Fibroblast of gingiva (primary cell): Measurements from ENCODE around the gene DNM3.
"Not testable (repeated sequence)": the region's sequence is repeated elsewhere in the genome, so short reads cannot be mapped to it uniquely, and the experiment has no call there.

Experiments
- DNase-seq: peaks from one replicate; pipeline ENCODE4 v3.0.0-alpha.2; 2011; ENCODE audit warnings: low read depth

Gene DNM3

GRCh38 chr1:172360511-172360910 lies 519.2 kb downstream of the DNM3 start:
- no peak for DNase-seq

- DNase-seq, result no peak
Observed at GRCh38 chr1:172360985-172361384, 519.7 kb downstream of the DNM3 start.

- DNase-seq, result no peak
Observed at GRCh38 chr1:172363852-172364251, 522.6 kb downstream of the DNM3 start.

DNA sequence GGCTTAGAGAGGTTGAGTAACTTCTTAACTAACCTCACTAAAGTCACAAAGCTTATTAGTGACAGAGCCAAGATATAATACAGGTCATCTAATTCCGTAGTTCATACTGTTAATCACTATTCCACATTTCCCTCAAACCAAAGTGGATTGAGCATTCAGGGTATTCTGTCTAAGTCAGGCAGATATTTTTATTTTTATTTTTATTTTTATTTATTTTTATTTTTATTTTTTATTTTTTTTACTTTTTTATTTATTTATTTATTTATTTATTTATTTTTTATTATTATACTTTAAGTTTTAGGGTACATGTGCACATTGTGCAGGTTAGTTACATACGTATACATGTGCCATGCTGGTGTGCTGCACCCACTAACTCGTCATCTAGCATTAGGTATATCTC lies 530.3 kb downstream of the DNM3 start:
- DNase-seq, result not testable (repeated sequence)

GRCh38 chr1:172373864-172374263 lies 532.6 kb downstream of the DNM3 start:
- no peak for DNase-seq

DNA sequence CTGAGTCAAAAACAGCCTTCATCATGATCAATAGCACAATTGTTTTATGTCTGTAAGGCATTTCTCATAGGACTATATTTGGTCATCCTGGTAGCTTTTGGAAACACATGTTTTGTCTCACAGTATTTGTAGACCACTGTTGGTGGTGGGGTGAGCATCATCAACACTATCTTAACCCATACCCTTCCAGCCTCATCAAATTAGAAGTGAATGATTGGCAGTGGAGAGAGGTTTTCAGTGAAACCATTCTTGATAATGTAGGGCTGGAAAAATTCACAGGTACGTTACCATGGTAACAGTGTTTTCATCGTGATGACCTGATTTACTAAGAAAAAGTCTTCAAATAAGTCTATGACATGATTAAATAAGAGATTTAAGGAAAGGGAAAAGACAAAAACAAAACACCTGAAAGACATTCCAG lies 533.9 kb downstream of the DNM3 start:
- DNase-seq, result no peak

DNA sequence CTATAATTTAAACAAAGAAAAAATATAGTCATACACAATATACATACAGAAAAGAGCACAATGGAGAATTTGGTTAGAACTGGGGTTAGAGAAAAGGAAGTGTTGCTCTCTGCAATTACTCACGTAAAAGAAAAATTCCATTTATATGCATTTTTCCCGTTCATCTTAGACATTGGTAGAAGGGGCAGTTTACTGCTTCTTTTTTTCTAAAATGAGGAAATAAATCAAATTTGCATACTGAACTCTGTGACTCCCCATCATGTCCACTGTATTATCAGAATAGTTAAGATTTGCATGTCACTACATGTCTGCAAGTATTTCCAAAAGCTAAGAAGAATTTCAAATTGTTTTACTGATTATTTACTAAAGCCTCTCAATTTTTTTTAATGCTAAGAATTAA lies 535.1 kb downstream of the DNM3 start:
- DNase-seq, result no peak

- DNase-seq, result no peak
Observed at GRCh38 chr1:172377565-172377964, 536.3 kb downstream of the DNM3 start.

GRCh38 chr1:172378109-172378760 lies 536.9 kb downstream of the DNM3 start:
- no peak for DNase-seq

DNA sequence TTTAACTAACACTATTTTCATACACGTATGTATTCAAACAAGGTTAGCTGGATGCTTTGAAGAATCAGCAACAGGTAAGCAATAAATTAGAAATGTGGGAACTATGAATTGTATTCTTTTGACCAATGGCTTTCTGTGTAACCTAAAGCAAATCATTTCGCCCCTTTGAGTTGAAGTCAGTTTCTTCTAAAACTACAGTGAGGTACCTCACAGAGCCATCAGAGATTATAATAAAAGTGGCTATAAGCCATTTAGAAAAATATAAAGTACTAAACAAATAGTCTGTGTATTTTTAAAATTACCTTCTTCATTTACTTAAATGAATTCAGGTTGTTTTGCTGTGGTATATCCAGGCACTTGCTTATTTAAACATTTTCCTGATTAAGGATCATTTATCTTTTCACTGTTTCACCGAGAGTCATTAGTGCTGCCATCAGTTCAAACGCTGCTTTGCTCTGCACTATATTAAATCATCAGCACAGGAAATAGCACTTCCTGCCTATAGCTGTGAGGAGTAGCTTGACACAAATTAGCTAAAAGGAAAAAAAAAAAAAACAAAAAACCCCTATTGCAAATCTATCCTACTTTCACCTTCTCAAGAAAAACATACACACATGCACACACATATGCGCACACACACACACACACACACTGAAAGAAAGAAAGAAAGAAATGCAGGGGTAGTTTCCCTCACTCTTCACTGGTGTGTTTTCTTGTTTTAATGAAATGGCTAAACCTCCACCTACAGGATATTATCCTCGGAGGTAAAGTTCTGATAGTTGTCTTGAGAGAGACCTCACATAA lies 539.3 kb downstream of the DNM3 start:
- no peak for DNase-seq

DNA sequence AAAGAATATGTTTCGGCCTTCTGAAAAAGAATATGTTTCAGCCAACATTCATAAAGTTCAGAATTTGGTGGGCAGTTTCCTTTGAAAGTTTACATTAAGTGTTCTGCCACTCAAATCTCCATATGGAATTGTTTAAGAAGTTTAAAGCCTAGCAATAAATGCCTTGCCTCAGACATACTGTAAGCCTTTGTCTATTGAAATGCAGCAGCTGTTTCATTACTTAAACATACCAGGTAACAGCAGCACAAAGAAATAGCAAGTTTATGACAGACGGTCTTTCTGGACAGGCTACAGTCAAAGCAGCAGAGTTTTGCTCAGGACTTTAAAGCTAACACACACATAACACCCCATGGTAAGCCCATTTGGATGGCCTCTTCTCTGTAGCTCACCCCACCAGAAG lies 540.6 kb downstream of the DNM3 start:
- no peak for DNase-seq

GRCh38 chr1:172382406-172382805 lies 541.1 kb downstream of the DNM3 start:
- DNase-seq, result no peak

DNA sequence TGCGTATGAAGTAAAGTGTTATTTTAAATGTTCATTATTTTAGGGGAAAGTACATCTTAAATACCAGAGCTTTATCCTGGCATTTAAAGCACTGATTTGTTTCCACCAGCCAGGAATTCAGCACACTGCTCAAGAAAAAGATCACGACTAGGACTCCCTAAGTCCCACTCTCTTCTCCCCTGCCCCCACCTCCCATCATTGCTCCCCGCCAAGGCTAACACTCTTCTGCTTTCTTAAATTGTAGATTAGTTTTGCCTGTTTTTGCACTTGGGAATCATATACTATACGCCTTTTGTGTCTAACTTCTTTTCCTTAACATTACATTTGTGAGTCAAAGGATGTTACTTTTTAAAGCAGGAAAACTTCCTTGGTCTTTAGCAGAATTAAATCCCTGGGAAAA lies 541.7 kb downstream of the DNM3 start:
- no peak for DNase-seq

DNA sequence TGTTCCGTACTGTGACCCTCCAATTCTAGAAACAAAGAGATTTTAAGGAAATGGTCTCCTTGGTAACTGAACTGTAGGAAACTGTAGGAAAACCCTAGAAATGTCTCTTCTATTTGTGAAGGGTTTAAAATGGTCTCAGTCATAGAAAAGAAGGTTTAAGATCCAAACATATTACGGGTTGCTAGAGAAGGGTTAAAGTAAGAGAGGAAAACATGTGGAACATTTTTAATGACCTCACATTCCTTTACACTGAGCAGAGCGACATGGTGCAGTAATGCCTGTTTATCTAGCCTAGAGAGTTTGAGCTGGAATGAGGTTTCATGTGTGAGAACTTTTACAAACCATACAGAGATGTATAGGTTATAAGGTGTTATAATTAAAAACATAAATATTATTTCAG lies 542.2 kb downstream of the DNM3 start:
- peak; percentile 33 for DNase-seq

GRCh38 chr1:172384656-172385055 lies 543.4 kb downstream of the DNM3 start:
- DNase-seq, result no peak

GRCh38 chr1:172386046-172386445 lies 544.7 kb downstream of the DNM3 start:
- DNase-seq, result no peak

GRCh38 chr1:172388490-172388889 lies 547.2 kb downstream of the DNM3 start:
- no peak for DNase-seq

- no peak for DNase-seq
Observed at GRCh38 chr1:172390301-172390682, 549.0 kb downstream of the DNM3 start.

DNA sequence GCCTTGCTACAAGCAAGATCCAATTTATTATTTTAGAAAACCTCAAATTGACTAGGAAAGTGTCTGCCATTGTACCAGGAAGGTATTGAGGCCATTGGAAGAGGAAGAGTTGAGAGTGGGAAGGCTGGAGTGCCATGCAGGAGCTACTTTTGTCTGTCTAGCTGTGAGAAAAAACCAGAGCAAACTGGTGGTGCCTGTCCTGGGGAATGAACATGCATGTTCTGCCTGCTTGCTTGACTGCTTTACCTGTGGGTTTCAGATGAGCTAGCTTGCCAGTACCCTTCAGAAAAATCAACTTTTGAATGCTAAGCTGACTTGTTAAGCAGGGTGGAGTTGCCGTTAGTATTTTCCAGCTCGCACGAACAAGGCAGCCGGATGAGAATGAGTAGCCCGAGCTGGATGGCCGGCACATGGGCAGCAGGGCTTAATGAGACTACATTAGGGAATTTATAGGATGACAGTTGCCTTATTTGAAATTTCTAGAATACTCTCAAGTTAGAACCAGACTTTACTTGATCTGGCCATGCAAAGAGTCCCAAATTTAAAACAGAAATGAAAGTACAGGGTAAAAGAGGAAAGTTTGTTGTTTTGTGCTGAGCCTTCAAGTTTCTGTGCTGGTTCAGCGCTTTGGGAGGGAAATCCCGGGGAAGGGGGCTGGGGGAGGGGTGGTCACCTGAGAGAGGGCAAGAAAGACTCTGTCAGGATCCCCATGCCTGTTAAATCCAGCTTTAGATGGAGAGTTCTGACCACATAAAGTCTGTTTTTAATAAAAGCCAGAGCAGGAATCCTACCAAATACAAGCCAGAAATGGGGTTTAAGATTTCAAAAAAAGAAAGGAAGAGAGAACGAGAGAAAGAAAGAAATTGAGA lies 549.6 kb downstream of the DNM3 start:
- peak; percentile 43 for DNase-seq

- peak; percentile 30 for DNase-seq
Observed at GRCh38 chr1:172391976-172392375, 550.7 kb downstream of the DNM3 start.

- no peak for DNase-seq
Observed at GRCh38 chr1:172393354-172393753, 552.1 kb downstream of the DNM3 start.

DNA sequence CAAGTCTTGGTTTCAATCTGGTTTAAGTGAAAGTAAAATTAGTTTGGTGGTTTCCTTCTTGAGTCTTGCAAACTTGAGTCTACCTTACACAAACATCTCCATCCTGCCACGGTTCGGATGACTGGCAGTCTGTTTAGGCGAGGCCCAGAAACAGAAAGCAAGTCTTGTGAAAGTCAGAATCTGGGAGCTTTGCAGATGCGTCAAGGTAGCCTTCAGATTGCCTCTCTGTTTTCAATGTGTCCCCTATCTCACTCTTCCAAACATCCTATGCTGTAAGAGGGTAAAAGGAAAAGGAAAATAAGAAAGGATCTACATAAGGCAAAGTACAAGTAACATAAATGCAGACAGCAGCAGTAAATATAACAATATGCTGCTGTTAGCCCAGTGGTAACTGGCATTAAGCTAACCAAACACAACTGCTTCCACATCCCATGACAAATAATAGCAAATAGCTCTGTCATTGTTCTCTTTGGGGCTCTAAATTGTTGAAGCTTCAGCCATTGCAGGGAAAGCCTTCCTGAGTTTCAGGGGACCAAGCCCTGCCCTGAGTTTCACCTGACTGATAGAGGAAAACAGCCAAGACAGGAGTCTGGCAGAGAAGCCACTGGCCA lies 552.9 kb downstream of the DNM3 start:
- no peak for DNase-seq
